A549 (cell line): Measurements from ENCODE around the gene CELF5. TPM values are rescaled to one million over a fixed set of nuclear protein-coding genes. Genes with fewer than 3 reads are reported as not detected.

Experiments
- ATAC-seq, 2 experiments: fragments of 200-7000 bp in 1 of 2; fragments of >200 bp in 1 of 2; cut with Nextera tagmentation in 1 of 2; cut with Tn5 transposase in 1 of 2; 3 replicates each; pipeline versions ENCODE4 v1.8.0 to v1.9.1; 2018 to 2020; ENCODE audit warnings: mild to moderate bottlenecking in 1 of 2, moderate library complexity in 1 of 2
- CTCF ChIA-PET: fragments of 300-600 bp; sonication (Branson Sonifier 250); formaldehyde crosslinking; extraction: SDS; loops from one replicate; lab custom pipeline; 2021; ENCODE audit warnings: antibody characterized with exemption, inconsistent platforms; lab: Yijun Ruan, JAX
- POLR2A ChIA-PET: fragments of 350-600 bp; formaldehyde crosslinking; extraction: SDS; loops from one replicate; lab custom pipeline; 2021; ENCODE audit warnings: antibody characterized with exemption, inconsistent platforms; lab: Yijun Ruan, JAX
- DNase-seq, 2 experiments: peaks; one replicate each; pipeline versions ENCODE4 v3.0.0 to v3.0.0-alpha.2; 2011 to 2016; ENCODE audit warnings: low read depth in 1 of 2, low spot score in 1 of 2
- FAIRE-seq: peaks from 2 replicates; lab custom pipeline; 2011; peaks lifted over from hg19 to GRCh38; lab: Jason Lieb, UNC
- H3K27ac ChIP-seq, 2 experiments: fragments of >200 bp; sonication (Bioruptor Twin); formaldehyde crosslinking; 3 replicates each; pipeline ENCODE4 v1.5.1; 2016 to 2017
- H3K4me1 ChIP-seq: fragments of >200 bp; sonication (Bioruptor Twin); formaldehyde crosslinking; 3 replicates; pipeline ENCODE4 v1.6.1; 2016
- H3K4me2 ChIP-seq: fragments of >200 bp; sonication (Bioruptor Twin); formaldehyde crosslinking; 3 replicates; pipeline ENCODE4 v1.6.1; 2016
- H3K4me3 ChIP-seq: fragments of >200 bp; sonication (Bioruptor Twin); formaldehyde crosslinking; 3 replicates; pipeline ENCODE4 v1.5.1; 2016
- H3K9me3 ChIP-seq: fragments of >200 bp; sonication (Bioruptor Twin); formaldehyde crosslinking; 3 replicates; pipeline ENCODE4 v1.6.1; 2016
- CTCF ChIP-seq: fragments of >200 bp; sonication (Bioruptor Twin); formaldehyde crosslinking; IDR thresholded peaks from 3 replicates; pipeline ENCODE4 v1.5.1; 2016
- HDAC2 ChIP-seq: fragments of 200-600 bp; sonication (generic); IDR thresholded peaks from 2 replicates; pipeline ENCODE4 v1.6.1; 2016
- KDM1A ChIP-seq: fragments of 200-600 bp; sonication (generic); IDR thresholded peaks from 2 replicates; pipeline ENCODE4 v1.6.1; 2016; ENCODE audit warnings: low read depth, mild to moderate bottlenecking
- MYC ChIP-seq: IDR thresholded peaks from 2 replicates; pipeline ENCODE4 v1.6.1; 2012; ENCODE audit warnings: mild to moderate bottlenecking, inconsistent platforms, low read length, improper control_type of control experiment, borderline replicate concordance
- NR3C1 ChIP-seq: fragments of >200 bp; sonication (Bioruptor Twin); formaldehyde crosslinking; IDR thresholded peaks from 3 replicates; pipeline ENCODE4 v1.6.1; 2017
- POLR2A ChIP-seq: IDR thresholded peaks from 2 replicates; pipeline ENCODE4 v1.6.1; 2012; ENCODE audit warnings: mild to moderate bottlenecking, low read length
- POLR2AphosphoS2 ChIP-seq: conservative IDR thresholded peaks from 2 replicates; pipeline ENCODE4 v1.6.1; 2012; ENCODE audit warnings: low read length, improper control_type of control experiment, inconsistent platforms
- RAD21 ChIP-seq, 2 experiments: fragments of >200 bp in 1 of 2; sonication (Bioruptor Twin) in 1 of 2; formaldehyde crosslinking in 1 of 2; IDR thresholded peaks in 1 of 2; conservative IDR thresholded peaks in 1 of 2; 2 replicates in 1 of 2; 3 replicates in 1 of 2; pipeline ENCODE4 v1.6.1; 2012 to 2018; ENCODE audit warnings: inconsistent platforms in 1 of 2
- REST ChIP-seq: fragments of 200-600 bp; sonication (generic); IDR thresholded peaks from 2 replicates; pipeline ENCODE4 v1.6.1; 2016; ENCODE audit warnings: antibody characterized with exemption, mild to moderate bottlenecking, moderate library complexity
- RFX5 ChIP-seq: fragments of 450-650 bp; IDR thresholded peaks from 2 replicates; pipeline ENCODE4 v1.7.1; 2014; ENCODE audit warnings: antibody characterized with exemption, mild to moderate bottlenecking, moderate library complexity
- RNF2 ChIP-seq: fragments of 200-600 bp; sonication (generic); IDR thresholded peaks from 2 replicates; pipeline ENCODE4 v1.6.1; 2016; ENCODE audit warnings: low read depth, mild to moderate bottlenecking, antibody characterized with exemption, moderate library complexity, borderline replicate concordance
- SMC3 ChIP-seq: fragments of >200 bp; sonication (Bioruptor Twin); formaldehyde crosslinking; IDR thresholded peaks from 3 replicates; pipeline ENCODE4 v1.6.1; 2018; ENCODE audit warnings: inconsistent platforms
- TFCP2L1 ChIP-seq: fragments of 250-450 bp; sonication (Bioruptor Pico); IDR thresholded peaks from 2 replicates; pipeline ENCODE4 v1.5.0; 2021; ENCODE audit warnings: mild to moderate bottlenecking
- ZFP36 ChIP-seq: fragments of 450-650 bp; IDR thresholded peaks from 2 replicates; pipeline ENCODE4 v1.6.1; 2014; ENCODE audit warnings: borderline replicate concordance; ENCODE audit not compliant: partially characterized antibody
- ZNF302 ChIP-seq: fragments of 250-450 bp; sonication (Bioruptor Pico); IDR thresholded peaks from 2 replicates; pipeline ENCODE4 v1.9.0; 2021; ENCODE audit warnings: inconsistent platforms, mild to moderate bottlenecking, moderate library complexity
- WGBS: methylation state at CpG from one replicate; pipeline ENCODE4 v1.1.6; 2017; ENCODE audit errors: missing lambda C conversion rate; 5-methylcytosine and 5-hydroxymethylcytosine counted together
- polyA plus RNA-seq, 4 experiments: library from polyadenylated mRNA; depleted of rRNA in 3 of 4; stranded (reverse); fragments of >200 nt; fragmentation: RNase III in 1 of 4; extraction: RNeasy Plus Mini Kit Qiagen cat#74134 plus additional on column Dnase treatment in 1 of 4; gene quantifications; 2 replicates in 3 of 4; 3 replicates in 1 of 4; pipeline ENCODE4 v1.2.3, GENCODE V29; 2011 to 2017

CELF5 gene
- polyA plus RNA-seq, 2 of the 4 experiments (the other 2 are of a cell fraction) = 0.31 to 0.61 TPM

GRCh38 chr19:3324405-3324856 is 100.0 kb downstream of the CELF5 start:
- Histone ChIP-seq H3K27ac (no peak overlapping the region), H3K9me3 (no peaks in the 10 kb centered on the region), H3K4me2 (no peak overlapping the region), H3K4me3 (no peak overlapping the region), H3K4me1 (no peaks in the 10 kb centered on the region)
- ChIA-PET POLR2A (no interaction called here), CTCF (interaction anchor here (0.6 to 4.5 kb wide), 7 partner anchors 105 to 611 kb away, joined by 3 to 51 read pairs (median 5); no protein-coding TSS in a partner anchor)
- no peak for FAIRE-seq
- WGBS = 29% methylated on average over 5 of the region's 5 CpGs
- peak in 1 of 2 experiments; percentile 57 for DNase-seq
- TF ChIP-seq SMC3 (peak; percentile 44; the same call in 1 of the 3 replicates), KDM1A (peak; percentile 90), ZNF302 (CRISPR knock-in tag) (no peak), RAD21 (conservative IDR thresholded peaks at IDR 0.05 in 1 of 2, IDR thresholded peaks at IDR 0.05 in 1 of 2) (peak in 1 of 2 experiments; percentile 38; a peak in 2 of 5 replicates), CTCF (peak; percentile 50), ZFP36 (peak; percentile 85)
- ATAC-seq = peak; percentile 68 to 82; a peak in 4 of 6 replicates

- Histone ChIP-seq H3K4me2 (no peak overlapping the region), H3K4me3 (no peak overlapping the region), H3K4me1 (no peaks in the 10 kb centered on the region), H3K9me3 (no peaks in the 10 kb centered on the region), H3K27ac (no peak overlapping the region)
- ChIA-PET CTCF (interaction anchor here (0.6 to 4.5 kb wide), 8 partner anchors 20 to 202 kb away, joined by 3 to 51 read pairs (median 5); partner anchors contain the start of gene SMIM24), POLR2A (no interaction called here)
- WGBS = 61% methylated on average over 1 of the region's 1 CpG
- no peak for FAIRE-seq
- DNase-seq = no peak
- no peak for ATAC-seq
- no peak for TF ChIP-seq RNF2
- TF ChIP-seq MYC = no peak
- TF ChIP-seq HDAC2 = no peak
- no peak for TF ChIP-seq REST
- TF ChIP-seq RFX5 = no peak
- no peak for TF ChIP-seq POLR2A
These were observed 101.0 kb downstream of the CELF5 start for GRCh38 chr19:3325451-3325850.

GRCh38 chr19:3328743-3329142 is 104.3 kb downstream of the CELF5 start:
- no peak for TF ChIP-seq NR3C1
- TF ChIP-seq TFCP2L1 (CRISPR knock-in tag) = no peak
- no peak for TF ChIP-seq POLR2AphosphoS2
- no peak for TF ChIP-seq ZNF302 (CRISPR knock-in tag)
- ChIA-PET CTCF (interaction anchor here (0.6 to 4.5 kb wide), 5 partner anchors 101 to 362 kb away, joined by 3 to 51 read pairs (median 4); no protein-coding TSS in a partner anchor), POLR2A (interaction anchor here (0.6 kb wide), 1 partner anchor 37 kb away, joined by 4 read pairs; no protein-coding TSS in a partner anchor)
- 91% methylated on average over 3 of the region's 3 CpGs for WGBS
- no peaks in the 10 kb centered on the region for H3K9me3 ChIP-seq
- no peak for ATAC-seq
- no peak for FAIRE-seq
- no peak overlapping the region for H3K4me3 ChIP-seq
- no peak for DNase-seq
- H3K4me1 ChIP-seq = no peaks in the 10 kb centered on the region
- H3K4me2 ChIP-seq = no peak overlapping the region
- peak overlapping the region in 1 of 2 experiments; percentile 25; a peak in 1 of 6 replicates for H3K27ac ChIP-seq
